Measurements from ENCODE around the gene BTNL3.

DNA sequence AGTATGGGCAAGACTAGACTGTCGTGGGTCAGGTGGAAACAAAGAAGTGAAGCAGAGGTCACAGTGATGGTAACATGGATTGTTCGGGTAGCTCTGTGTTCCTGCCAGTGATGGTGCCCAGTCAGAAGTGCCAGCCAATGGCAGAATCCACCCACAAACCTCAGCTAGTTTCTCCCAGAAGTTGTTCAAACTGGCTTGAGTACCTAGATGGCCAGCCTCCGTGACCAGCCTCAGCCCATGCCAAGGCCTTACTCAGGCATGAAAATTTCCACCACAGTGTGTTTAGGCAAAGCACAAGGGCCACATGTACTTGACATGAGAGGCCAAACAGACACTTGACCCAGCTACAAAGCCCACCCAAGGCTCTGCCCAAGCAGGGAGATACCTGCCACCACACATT is 32.0 kb downstream of the BTNL3 start:
- TF ChIP-seq, protein P1, sequence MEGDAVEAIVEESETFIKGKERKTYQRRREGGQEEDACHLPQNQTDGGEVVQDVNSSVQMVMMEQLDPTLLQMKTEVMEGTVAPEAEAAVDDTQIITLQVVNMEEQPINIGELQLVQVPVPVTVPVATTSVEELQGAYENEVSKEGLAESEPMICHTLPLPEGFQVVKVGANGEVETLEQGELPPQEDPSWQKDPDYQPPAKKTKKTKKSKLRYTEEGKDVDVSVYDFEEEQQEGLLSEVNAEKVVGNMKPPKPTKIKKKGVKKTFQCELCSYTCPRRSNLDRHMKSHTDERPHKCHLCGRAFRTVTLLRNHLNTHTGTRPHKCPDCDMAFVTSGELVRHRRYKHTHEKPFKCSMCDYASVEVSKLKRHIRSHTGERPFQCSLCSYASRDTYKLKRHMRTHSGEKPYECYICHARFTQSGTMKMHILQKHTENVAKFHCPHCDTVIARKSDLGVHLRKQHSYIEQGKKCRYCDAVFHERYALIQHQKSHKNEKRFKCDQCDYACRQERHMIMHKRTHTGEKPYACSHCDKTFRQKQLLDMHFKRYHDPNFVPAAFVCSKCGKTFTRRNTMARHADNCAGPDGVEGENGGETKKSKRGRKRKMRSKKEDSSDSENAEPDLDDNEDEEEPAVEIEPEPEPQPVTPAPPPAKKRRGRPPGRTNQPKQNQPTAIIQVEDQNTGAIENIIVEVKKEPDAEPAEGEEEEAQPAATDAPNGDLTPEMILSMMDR (conservative IDR thresholded peaks at IDR 0.05; ENCODE audit: low read depth, low read length): no peak
- no peak for TF ChIP-seq EZH2 (IDR thresholded peaks at IDR 0.05; ENCODE audit: borderline replicate concordance, low read depth, low read length, poor library complexity, severe bottlenecking)

All from A673 (cell line).